ENCODE data around the gene LTB4R2.

The LTB4R2 gene

GRCh38 chr14:24282736-24283135 lies 27.2 kb upstream of the LTB4R2 start:
- no peaks in the 10 kb centered on the region for H3K27me3 Mint-ChIP-seq

DNA sequence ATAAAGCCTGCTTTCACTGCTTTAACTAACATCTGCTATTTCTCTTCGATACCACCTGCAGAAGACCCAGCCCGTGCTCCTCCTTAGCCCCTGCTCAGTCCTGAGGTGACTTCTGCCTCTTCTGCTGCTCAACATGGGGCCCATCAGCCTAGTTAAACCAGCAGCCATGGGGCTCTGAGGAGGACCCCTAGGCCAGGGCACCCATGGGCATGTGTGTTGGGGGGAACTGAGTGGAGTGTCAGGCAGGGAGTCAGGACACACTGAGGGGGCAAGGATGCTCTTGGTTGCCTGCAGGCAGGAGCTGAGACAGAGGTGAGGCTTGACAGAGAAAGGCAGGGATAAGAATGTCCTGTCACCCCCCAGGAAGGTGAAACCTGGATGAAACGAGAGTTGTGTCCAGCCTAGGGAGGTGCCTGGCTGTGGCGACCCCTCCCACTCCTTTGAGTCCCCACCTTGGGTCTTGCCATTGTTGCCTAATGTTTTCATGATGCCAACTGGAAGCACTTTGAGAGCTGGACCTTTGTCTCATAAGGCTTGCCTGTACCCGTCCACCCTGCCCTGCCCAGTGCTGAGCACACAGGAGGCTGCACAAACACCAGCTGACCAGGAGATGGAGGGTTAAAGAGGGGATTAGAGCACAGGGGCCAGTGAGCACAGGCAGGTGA lies 26.0 kb upstream of the LTB4R2 start:
- Mint-ChIP-seq H3K27me3 (no peaks in the 10 kb centered on the region), H3K4me1 (peaks cover 30% of the 10 kb centered on the region), H3K4me3 (no peak overlapping the region), H3K36me3 (no peaks in the 10 kb centered on the region), H3K9me3 (no peaks in the 10 kb centered on the region), H3K27ac (no peak overlapping the region)
- DNase-seq (ENCODE audit: low spot score in 2 of 2) (no peak), ATAC-seq (ENCODE audit: low read depth) (no peak)

More at GRCh38 chr14:24282736-24283135, 27.2 kb upstream of the LTB4R2 start:
- ATAC-seq (ENCODE audit: low read depth): no peak
- Mint-ChIP-seq H3K36me3 (peaks cover 3% of the 10 kb centered on the region), H3K4me1 (peaks cover 42% of the 10 kb centered on the region), H3K4me3 (no peak overlapping the region), H3K9me3 (peaks cover 6% of the 10 kb centered on the region), H3K27ac (peak overlapping the region; percentile 98)
- no peak for DNase-seq (ENCODE audit: low spot score in 2 of 2)

GRCh38 chr14:24284501-24285035 lies 25.4 kb upstream of the LTB4R2 start:
- DNase-seq (ENCODE audit: low spot score in 2 of 2) (no peak), ATAC-seq (ENCODE audit: low read depth) (no peak)
- Mint-ChIP-seq H3K36me3 (no peaks in the 10 kb centered on the region), H3K4me3 (no peak overlapping the region), H3K4me1 (peaks cover 25% of the 10 kb centered on the region), H3K27ac (no peak overlapping the region), H3K9me3 (no peaks in the 10 kb centered on the region), H3K27me3 (no peaks in the 10 kb centered on the region)

- no peak overlapping the region for H3K4me3 Mint-ChIP-seq
- no peaks in the 10 kb centered on the region for H3K27me3 Mint-ChIP-seq
- H3K36me3 Mint-ChIP-seq: peaks cover under 1% of the 10 kb centered on the region
- DNase-seq (ENCODE audit: low spot score in 2 of 2) (no peak), ATAC-seq (ENCODE audit: low read depth) (no peak)
- H3K27ac Mint-ChIP-seq: no peak overlapping the region
- peaks cover 19% of the 10 kb centered on the region for H3K4me1 Mint-ChIP-seq
- no peaks in the 10 kb centered on the region for H3K9me3 Mint-ChIP-seq
These were observed 24.6 kb upstream of the LTB4R2 start for GRCh38 chr14:24285351-24285750.

DNA sequence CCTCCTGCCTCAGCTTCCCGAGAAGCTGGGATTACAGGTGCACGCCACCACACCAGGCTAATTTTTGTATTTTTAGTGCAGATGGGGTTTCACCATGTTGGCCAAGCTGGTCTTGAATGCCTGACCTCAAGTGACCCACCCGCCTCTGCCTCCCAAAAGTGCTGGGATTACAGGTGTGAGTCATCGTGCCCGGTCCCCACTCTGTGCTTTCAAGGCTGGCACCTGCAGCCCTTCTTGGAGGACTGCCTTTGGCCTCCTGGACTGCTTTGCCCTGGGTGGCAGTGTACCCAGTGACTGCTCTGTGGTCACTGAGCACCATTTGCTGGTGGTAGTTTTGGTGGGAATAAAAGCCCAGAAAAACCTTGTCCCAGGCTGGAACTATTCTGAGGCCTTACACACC lies 22.9 kb upstream of the LTB4R2 start:
- ATAC-seq (ENCODE audit: low read depth) (no peak), DNase-seq (ENCODE audit: low spot score in 2 of 2) (no peak)
- H3K4me3 Mint-ChIP-seq: no peak overlapping the region
- peaks cover 11% of the 10 kb centered on the region for H3K4me1 Mint-ChIP-seq
- no peaks in the 10 kb centered on the region for H3K27me3 Mint-ChIP-seq
- H3K27ac Mint-ChIP-seq: no peak overlapping the region
- H3K36me3 Mint-ChIP-seq: peaks cover 11% of the 10 kb centered on the region
- no peaks in the 10 kb centered on the region for H3K9me3 Mint-ChIP-seq

- Mint-ChIP-seq H3K4me1 (peaks cover 7% of the 10 kb centered on the region), H3K9me3 (no peaks in the 10 kb centered on the region), H3K36me3 (peaks cover 19% of the 10 kb centered on the region), H3K4me3 (no peak overlapping the region), H3K27me3 (no peaks in the 10 kb centered on the region), H3K27ac (no peak overlapping the region)
- ATAC-seq (ENCODE audit: low read depth): peak; percentile 80
- no peak for DNase-seq (ENCODE audit: low spot score in 2 of 2)
These were observed 20.2 kb upstream of the LTB4R2 start for GRCh38 chr14:24289649-24290280.

DNA sequence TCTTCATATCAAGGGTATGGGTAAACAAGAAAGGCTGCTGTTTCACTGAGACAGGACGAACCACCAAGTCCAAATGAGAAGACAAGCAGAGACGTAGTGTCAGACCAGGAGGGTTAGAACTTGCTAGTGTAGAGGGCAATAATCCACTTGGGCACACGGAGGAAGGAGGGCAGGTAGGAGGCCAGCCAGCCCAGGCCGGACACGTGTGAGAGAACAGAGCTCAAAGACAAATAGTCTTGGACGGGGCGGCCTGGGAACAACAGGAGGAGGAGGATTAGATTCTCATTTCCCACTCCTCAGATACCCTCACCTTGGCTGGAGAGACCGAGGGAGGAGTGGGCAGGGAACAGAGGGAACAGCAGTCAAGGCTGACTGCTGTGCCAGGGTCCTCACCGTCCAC lies 19.2 kb upstream of the LTB4R2 start:
- H3K4me3 Mint-ChIP-seq: no peak overlapping the region
- peaks cover 23% of the 10 kb centered on the region for H3K36me3 Mint-ChIP-seq
- DNase-seq (ENCODE audit: low spot score in 2 of 2) (no peak), ATAC-seq (ENCODE audit: low read depth) (no peak)
- peaks cover 7% of the 10 kb centered on the region for H3K4me1 Mint-ChIP-seq
- no peaks in the 10 kb centered on the region for H3K9me3 Mint-ChIP-seq
- no peaks in the 10 kb centered on the region for H3K27me3 Mint-ChIP-seq
- H3K27ac Mint-ChIP-seq: peak overlapping the region; percentile 68

- ATAC-seq (ENCODE audit: low read depth): no peak
- Mint-ChIP-seq H3K4me3 (no peak overlapping the region), H3K27ac (no peak overlapping the region)
These were observed 18.4 kb upstream of the LTB4R2 start for GRCh38 chr14:24291446-24292117.

DNA sequence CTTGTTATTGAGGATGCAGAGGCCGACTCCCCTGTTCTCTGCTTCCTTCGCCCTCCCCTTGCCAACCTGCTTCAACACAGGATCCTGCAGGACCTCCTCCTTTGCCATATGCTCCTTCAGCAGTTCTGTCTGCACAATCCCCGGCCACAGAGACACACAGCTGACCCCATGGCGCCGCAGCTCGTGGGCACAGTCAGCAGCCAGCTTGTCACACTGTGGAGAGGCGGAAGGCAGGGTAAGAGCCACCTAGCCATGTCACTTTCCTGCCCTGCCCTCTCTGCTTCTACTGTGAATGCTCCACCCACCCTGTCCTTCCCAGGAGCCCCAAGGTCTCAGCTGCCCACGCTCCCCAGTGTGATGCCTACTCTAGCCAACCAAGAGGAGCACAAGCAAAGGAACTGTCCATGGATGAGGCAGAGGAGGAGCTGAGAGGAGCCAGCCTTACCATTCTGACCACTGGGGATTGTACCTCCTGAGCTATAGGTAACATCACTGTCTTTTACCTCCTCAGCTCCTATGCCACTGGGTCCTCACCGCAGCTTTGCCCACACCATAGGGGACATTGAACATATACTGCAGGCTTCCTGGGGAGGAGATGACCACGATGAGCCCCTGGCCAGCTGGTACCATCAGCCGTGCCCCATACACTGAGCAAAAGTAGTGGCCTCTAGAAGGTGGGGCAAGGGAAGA lies 17.7 kb upstream of the LTB4R2 start:
- Mint-ChIP-seq H3K27me3 (no peaks in the 10 kb centered on the region), H3K27ac (no peak overlapping the region), H3K36me3 (peaks cover 32% of the 10 kb centered on the region), H3K4me3 (no peak overlapping the region), H3K9me3 (no peaks in the 10 kb centered on the region), H3K4me1 (peaks cover 19% of the 10 kb centered on the region)
- ATAC-seq (ENCODE audit: low read depth) (no peak), DNase-seq (ENCODE audit: low spot score in 2 of 2) (no peak)

More at GRCh38 chr14:24291446-24292117, 18.4 kb upstream of the LTB4R2 start:
- Mint-ChIP-seq H3K9me3 (no peaks in the 10 kb centered on the region), H3K36me3 (peaks cover 31% of the 10 kb centered on the region), H3K27me3 (no peaks in the 10 kb centered on the region), H3K4me1 (peaks cover 12% of the 10 kb centered on the region)
- no peak for DNase-seq (ENCODE audit: low spot score in 2 of 2)

DNA sequence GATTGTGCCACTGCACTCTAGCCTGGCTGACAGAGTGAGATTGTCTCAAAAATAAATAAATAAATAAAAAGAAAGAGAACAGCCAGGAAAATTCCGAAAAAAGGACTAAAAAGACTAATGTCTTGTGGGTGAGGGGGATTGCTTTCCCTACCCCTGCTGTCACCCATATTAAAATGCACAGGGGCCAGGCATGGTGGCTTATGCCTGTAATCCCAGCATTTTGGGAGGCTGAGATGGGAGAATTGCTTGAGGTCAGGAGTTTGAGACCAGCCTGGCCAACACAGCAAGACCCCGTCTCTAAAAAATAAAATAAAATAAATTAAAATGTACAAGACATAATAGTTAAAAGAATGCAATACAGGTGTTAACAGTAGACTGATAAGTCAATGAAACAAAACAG lies 16.4 kb upstream of the LTB4R2 start:
- ATAC-seq (ENCODE audit: low read depth): no peak
- Mint-ChIP-seq H3K36me3 (peaks cover 32% of the 10 kb centered on the region), H3K4me1 (peaks cover 26% of the 10 kb centered on the region), H3K27me3 (no peaks in the 10 kb centered on the region), H3K9me3 (no peaks in the 10 kb centered on the region), H3K4me3 (no peak overlapping the region), H3K27ac (no peak overlapping the region)
- no peak for DNase-seq (ENCODE audit: low spot score in 2 of 2)

DNA sequence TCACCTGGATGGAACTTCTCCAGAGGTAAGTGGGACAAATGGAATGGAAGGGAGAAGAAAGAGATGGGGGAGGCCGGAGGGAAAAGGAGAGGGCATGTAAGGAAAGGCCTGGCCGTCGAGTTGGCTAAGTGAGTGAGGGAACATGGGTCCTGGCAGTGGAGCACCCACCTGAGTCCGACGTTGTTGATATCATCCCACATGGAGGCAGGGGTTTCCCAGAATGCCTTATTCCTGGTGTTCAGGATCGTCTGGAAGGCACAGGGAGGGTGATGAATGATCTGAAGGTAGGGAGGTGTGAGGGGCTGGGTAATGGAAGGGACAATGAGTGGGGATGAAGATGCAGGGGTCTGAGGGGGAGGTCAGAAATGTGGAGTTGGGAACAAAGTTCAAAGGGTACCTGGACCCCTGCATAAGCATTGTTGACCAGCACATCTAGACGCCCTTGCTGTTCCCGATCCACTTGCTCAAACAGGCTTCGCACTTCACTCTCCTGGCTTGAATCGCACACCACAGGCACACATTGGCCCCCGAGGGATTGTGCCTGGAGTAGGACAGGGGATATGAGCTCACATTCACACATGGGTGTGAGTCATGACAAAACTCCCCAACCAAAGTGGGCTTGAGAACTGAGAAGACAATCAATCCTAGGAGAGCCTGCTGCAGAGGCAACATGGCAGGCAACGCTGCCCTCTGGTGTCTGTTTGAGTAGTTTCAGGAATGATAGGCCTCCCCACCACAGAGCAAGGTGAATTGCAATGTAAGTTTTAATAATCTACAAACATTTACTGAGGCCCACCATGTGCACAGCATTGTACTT lies 13.4 kb upstream of the LTB4R2 start:
- peaks cover 22% of the 10 kb centered on the region for H3K36me3 Mint-ChIP-seq
- no peak overlapping the region for H3K4me3 Mint-ChIP-seq
- DNase-seq (ENCODE audit: low spot score in 2 of 2) (peak; percentile 65 to 71), ATAC-seq (ENCODE audit: low read depth) (peak; percentile 67)
- no peaks in the 10 kb centered on the region for H3K27me3 Mint-ChIP-seq
- H3K9me3 Mint-ChIP-seq: no peaks in the 10 kb centered on the region
- peak overlapping the region; percentile 83 for H3K27ac Mint-ChIP-seq
- H3K4me1 Mint-ChIP-seq: peaks cover 36% of the 10 kb centered on the region

GRCh38 chr14:24297190-24297964 lies 12.6 kb upstream of the LTB4R2 start:
- Mint-ChIP-seq H3K9me3 (no peaks in the 10 kb centered on the region), H3K36me3 (peaks cover 22% of the 10 kb centered on the region), H3K4me3 (no peak overlapping the region), H3K27ac (peak overlapping the region; percentile 83), H3K27me3 (no peaks in the 10 kb centered on the region), H3K4me1 (peaks cover 36% of the 10 kb centered on the region)
- no peak for ATAC-seq (ENCODE audit: low read depth)
- DNase-seq (ENCODE audit: low spot score in 2 of 2): no peak

GRCh38 chr14:24298892-24299254 lies 11.1 kb upstream of the LTB4R2 start:
- Mint-ChIP-seq H3K36me3 (peaks cover 26% of the 10 kb centered on the region), H3K27ac (peak overlapping the region; percentile 94), H3K4me3 (peak overlapping the region; percentile 91), H3K4me1 (peaks cover 36% of the 10 kb centered on the region), H3K9me3 (no peaks in the 10 kb centered on the region), H3K27me3 (no peaks in the 10 kb centered on the region)
- ATAC-seq (ENCODE audit: low read depth) (no peak), DNase-seq (ENCODE audit: low spot score in 2 of 2) (no peak)
